Measurements from ENCODE around the gene CCDC54. TPM values are rescaled to one million over a fixed set of nuclear protein-coding genes. Genes with fewer than 3 reads are reported as not detected.
"Not testable (repeated sequence)": the region's sequence is repeated elsewhere in the genome, so short reads cannot be mapped to it uniquely, and the experiment has no call there.

The CCDC54 gene
- total RNA-seq (ENCODE audit: low replicate concordance): not detected in 2 replicates

DNA sequence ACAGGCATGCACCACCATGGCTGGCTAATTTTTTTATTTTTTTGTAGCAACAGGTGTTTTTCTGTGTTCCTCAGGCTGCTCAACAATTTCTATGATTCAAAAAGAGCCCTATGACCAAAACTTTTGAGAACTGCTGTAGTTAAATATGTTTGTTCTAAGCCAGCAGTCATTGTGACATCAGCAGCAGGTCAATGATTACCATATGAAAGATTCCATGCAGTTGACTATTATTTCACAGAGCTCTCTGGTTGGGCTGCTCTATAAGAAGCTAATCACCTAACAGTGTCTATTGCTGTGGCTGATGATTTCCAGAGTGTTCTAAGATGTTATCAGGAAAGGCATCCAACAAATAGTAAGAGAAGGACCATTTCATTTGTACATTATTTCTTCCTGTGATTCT is at the start of gene CCDC54:
Gene CCDC54, plus strand, starts transcription at position 289 of the 400 bp plus-strand sequence. CDS start 149 bp downstream, outside the sequence.
- no peak for DNase-seq (ENCODE audit: low spot score)
- Histone ChIP-seq H3K27me3 (no peaks in the 10 kb centered on the region), H3F3A (ENCODE audit: low read depth) (no peaks in the 10 kb centered on the region), H3K9me3 (ENCODE audit: low read depth) (no peaks in the 10 kb centered on the region), H2AFZ (replicated peaks) (no peak within 1 kb of the TSS), H3K36me3 (no peaks in the 10 kb centered on the region), H3K4me2 (no peak within 1 kb of the TSS), H3K9ac (no peak within 1 kb of the TSS), H3K79me2 (ENCODE audit: low read depth) (no peaks in the 10 kb centered on the region), H3K4me3 (no peak within 1 kb of the TSS), H3K27ac (no peak within 1 kb of the TSS), H4K20me1 (ENCODE audit: low read depth) (no peaks in the 10 kb centered on the region), H3K4me1 (no peaks in the 10 kb centered on the region)
- no peak within 1 kb of the TSS for H3K4me3 Mint-ChIP-seq
- H3K27me3 Mint-ChIP-seq (ENCODE audit: insufficient read depth, low read depth): no peaks in the 10 kb centered on the region
- H3K9me3 Mint-ChIP-seq: peaks cover 2% of the 10 kb centered on the region
- no peak within 1 kb of the TSS for H3K27ac Mint-ChIP-seq
- no peaks in the 10 kb centered on the region for H3K4me1 Mint-ChIP-seq
- H3K36me3 Mint-ChIP-seq: no peaks in the 10 kb centered on the region
- no peak for TF ChIP-seq EZH2phosphoT487 (IDR thresholded peaks at IDR 0.05)
- TF ChIP-seq, protein P1, sequence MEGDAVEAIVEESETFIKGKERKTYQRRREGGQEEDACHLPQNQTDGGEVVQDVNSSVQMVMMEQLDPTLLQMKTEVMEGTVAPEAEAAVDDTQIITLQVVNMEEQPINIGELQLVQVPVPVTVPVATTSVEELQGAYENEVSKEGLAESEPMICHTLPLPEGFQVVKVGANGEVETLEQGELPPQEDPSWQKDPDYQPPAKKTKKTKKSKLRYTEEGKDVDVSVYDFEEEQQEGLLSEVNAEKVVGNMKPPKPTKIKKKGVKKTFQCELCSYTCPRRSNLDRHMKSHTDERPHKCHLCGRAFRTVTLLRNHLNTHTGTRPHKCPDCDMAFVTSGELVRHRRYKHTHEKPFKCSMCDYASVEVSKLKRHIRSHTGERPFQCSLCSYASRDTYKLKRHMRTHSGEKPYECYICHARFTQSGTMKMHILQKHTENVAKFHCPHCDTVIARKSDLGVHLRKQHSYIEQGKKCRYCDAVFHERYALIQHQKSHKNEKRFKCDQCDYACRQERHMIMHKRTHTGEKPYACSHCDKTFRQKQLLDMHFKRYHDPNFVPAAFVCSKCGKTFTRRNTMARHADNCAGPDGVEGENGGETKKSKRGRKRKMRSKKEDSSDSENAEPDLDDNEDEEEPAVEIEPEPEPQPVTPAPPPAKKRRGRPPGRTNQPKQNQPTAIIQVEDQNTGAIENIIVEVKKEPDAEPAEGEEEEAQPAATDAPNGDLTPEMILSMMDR (IDR thresholded peaks at IDR 0.05): no peak
- no peak for TF ChIP-seq EZH2 (IDR thresholded peaks at IDR 0.05)

DNA sequence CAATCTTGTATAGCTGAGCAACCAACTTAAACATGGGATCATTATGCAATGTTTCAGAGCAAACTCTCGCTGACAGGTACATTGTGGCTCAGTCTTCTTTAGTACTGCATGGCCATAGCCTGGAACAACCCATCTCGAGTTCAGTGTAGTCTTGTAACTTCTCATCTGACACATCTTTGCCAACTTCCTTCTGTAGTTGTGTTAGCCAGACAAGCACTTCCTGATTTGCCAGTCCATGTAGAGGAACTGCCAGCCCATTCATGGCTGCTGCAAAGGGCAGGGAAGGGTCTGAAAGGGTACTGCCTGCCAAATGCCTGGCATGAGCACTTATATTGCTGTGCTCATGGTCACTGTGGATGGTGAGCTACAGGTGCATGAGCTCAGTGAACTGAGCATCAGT is 49.2 kb upstream of the CCDC54 start:
- Mint-ChIP-seq H3K36me3 (no peaks in the 10 kb centered on the region), H3K27me3 (ENCODE audit: insufficient read depth, low read depth) (no peaks in the 10 kb centered on the region), H3K4me1 (no peaks in the 10 kb centered on the region), H3K27ac (no peak overlapping the region), H3K4me3 (no peak overlapping the region), H3K9me3 (no peaks in the 10 kb centered on the region)
- Histone ChIP-seq H3K27me3 (no peaks in the 10 kb centered on the region), H3F3A (ENCODE audit: low read depth) (no peaks in the 10 kb centered on the region), H3K4me2 (no peak overlapping the region), H3K9ac (no peak overlapping the region), H2AFZ (replicated peaks) (no peak overlapping the region), H3K79me2 (ENCODE audit: low read depth) (no peaks in the 10 kb centered on the region), H3K4me1 (no peaks in the 10 kb centered on the region), H3K4me3 (no peak overlapping the region), H3K36me3 (no peaks in the 10 kb centered on the region), H3K27ac (no peak overlapping the region), H3K9me3 (ENCODE audit: low read depth) (no peaks in the 10 kb centered on the region), H4K20me1 (ENCODE audit: low read depth) (no peaks in the 10 kb centered on the region)
- DNase-seq (ENCODE audit: low spot score): no peak
- TF ChIP-seq, protein P1 (IDR thresholded peaks at IDR 0.05): no peak
- TF ChIP-seq EZH2 (IDR thresholded peaks at IDR 0.05) (no peak), EZH2phosphoT487 (IDR thresholded peaks at IDR 0.05) (no peak)

DNA sequence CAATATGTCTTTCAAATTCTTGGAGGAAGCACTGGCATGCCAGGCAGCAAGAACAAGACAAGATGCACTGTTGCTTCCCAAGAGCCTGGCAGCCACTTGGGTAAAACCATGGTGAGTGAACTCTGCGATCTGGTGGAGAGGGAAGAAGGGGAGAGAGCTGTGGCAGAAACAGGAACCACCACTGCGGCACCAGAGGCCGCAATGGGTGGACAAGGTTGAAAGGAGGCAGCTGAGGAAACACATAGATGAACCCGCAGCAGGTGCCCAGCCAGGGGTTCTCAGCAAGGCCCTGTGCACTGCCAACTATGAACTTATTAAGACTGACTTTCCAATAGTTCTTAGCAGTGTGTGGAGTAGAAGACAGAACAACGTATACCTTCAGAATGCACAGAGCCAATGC is 48.2 kb upstream of the CCDC54 start:
- Histone ChIP-seq H3K4me1 (no peaks in the 10 kb centered on the region), H3K4me3 (no peak overlapping the region), H3K9me3 (ENCODE audit: low read depth) (no peaks in the 10 kb centered on the region), H3K36me3 (no peaks in the 10 kb centered on the region), H3K79me2 (ENCODE audit: low read depth) (no peaks in the 10 kb centered on the region), H4K20me1 (ENCODE audit: low read depth) (no peaks in the 10 kb centered on the region), H3K27ac (no peak overlapping the region), H3K27me3 (no peaks in the 10 kb centered on the region), H3K4me2 (no peak overlapping the region), H2AFZ (replicated peaks) (no peak overlapping the region), H3K9ac (no peak overlapping the region), H3F3A (ENCODE audit: low read depth) (no peaks in the 10 kb centered on the region)
- Mint-ChIP-seq H3K9me3 (peaks cover 6% of the 10 kb centered on the region), H3K27me3 (ENCODE audit: insufficient read depth, low read depth) (no peaks in the 10 kb centered on the region), H3K36me3 (no peaks in the 10 kb centered on the region), H3K27ac (no peak overlapping the region), H3K4me3 (no peak overlapping the region), H3K4me1 (no peaks in the 10 kb centered on the region)
- no peak for DNase-seq (ENCODE audit: low spot score)
- no peak for TF ChIP-seq EZH2 (IDR thresholded peaks at IDR 0.05)
- no peak for TF ChIP-seq EZH2phosphoT487 (IDR thresholded peaks at IDR 0.05)
- TF ChIP-seq, protein P1 (IDR thresholded peaks at IDR 0.05): no peak

DNA sequence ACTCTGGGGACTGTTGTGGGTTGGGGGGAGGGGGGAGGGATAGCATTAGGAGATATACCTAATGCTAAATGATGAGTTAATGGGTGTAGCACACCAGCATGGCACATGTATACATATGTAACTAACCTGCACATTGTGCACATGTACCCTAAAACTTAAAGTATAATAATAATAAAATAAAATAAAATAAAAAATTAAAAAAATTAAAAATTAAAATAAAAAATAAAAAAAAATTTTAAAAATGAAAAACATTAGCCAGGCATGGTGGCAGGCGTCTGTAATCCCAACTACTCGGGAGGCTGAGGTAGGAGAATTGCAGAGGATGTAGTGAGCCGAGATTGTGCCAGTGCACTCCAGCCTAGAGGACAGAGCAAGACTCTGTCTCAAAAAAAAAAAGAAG is 37.5 kb upstream of the CCDC54 start:
- H3K4me2 ChIP-seq: not testable (repeated sequence)

More for the DNA sequence above, 37.5 kb upstream of the CCDC54 start:
- DNase-seq (ENCODE audit: low spot score); H3K4me3 ChIP-seq; H3K9ac ChIP-seq; H2AFZ ChIP-seq (replicated peaks); H3K4me3 Mint-ChIP-seq; H3F3A ChIP-seq (ENCODE audit: low read depth); H3K27ac Mint-ChIP-seq; H3K79me2 ChIP-seq (ENCODE audit: low read depth); H3K36me3 Mint-ChIP-seq; H3K27ac ChIP-seq; H3K9me3 Mint-ChIP-seq; H3K27me3 ChIP-seq; H4K20me1 ChIP-seq (ENCODE audit: low read depth); H3K27me3 Mint-ChIP-seq (ENCODE audit: insufficient read depth, low read depth); H3K9me3 ChIP-seq (ENCODE audit: low read depth); H3K36me3 ChIP-seq; H3K4me1 Mint-ChIP-seq: not testable (repeated sequence)
- H3K4me1 ChIP-seq: peaks cover 17% of the 10 kb centered on the region

Measured in neural progenitor cell (in vitro differentiated cells).